H54 (cell line): ENCODE results near the gene MYBPC2.
"Not testable (repeated sequence)": the region's sequence is repeated elsewhere in the genome, so short reads cannot be mapped to it uniquely, and the experiment has no call there.

Experiments
- DNase-seq: peaks from one replicate; pipeline ENCODE4 v3.0.0; 2011; ENCODE audit warnings: low spot score, mixed read lengths; ENCODE audit not compliant: insufficient read length
- FAIRE-seq: peaks from 3 replicates; lab custom pipeline; 2011; peaks lifted over from hg19 to GRCh38; lab: Jason Lieb, UNC
- POLR2A ChIP-seq: IDR thresholded peaks from 2 replicates; pipeline ENCODE4 v1.6.1; 2011; ENCODE audit warnings: low read depth, mild to moderate bottlenecking, low read length

MYBPC2 gene

GRCh38 chr19:50432221-50433028, at the start of gene MYBPC2:
TSS of gene MYBPC2 (plus strand) at chr19:50432892. CDS start at chr19:50432954, 62 bp downstream.
- FAIRE-seq (no peak), DNase-seq (no peak)
- no peak for TF ChIP-seq POLR2A

- DNase-seq (no peak), FAIRE-seq (no peak)
- TF ChIP-seq POLR2A, result no peak
Observed at GRCh38 chr19:50383001-50383851, 49.5 kb upstream of the MYBPC2 start.

GRCh38 chr19:50383852-50384684, 48.6 kb upstream of the MYBPC2 start, which contains the start of gene POLD1:
TSS of gene POLD1 (plus strand) at chr19:50384347. CDS start at chr19:50398852, 14,505 bp downstream.
- peak; percentile 96 for DNase-seq
- peak; percentile 71 for TF ChIP-seq POLR2A
- peak; percentile 78 for FAIRE-seq

GRCh38 chr19:50384685-50385535, 47.8 kb upstream of the MYBPC2 start:
- no peak for DNase-seq
- FAIRE-seq, result no peak
- no peak for TF ChIP-seq POLR2A

GRCh38 chr19:50387176-50387867, 45.4 kb upstream of the MYBPC2 start:
- TF ChIP-seq POLR2A, result no peak
- no peak for DNase-seq
- FAIRE-seq, result no peak

GRCh38 chr19:50387868-50388245, 44.8 kb upstream of the MYBPC2 start:
- TF ChIP-seq POLR2A, result no peak
- DNase-seq (no peak), FAIRE-seq (no peak)

GRCh38 chr19:50390295-50390694, 42.4 kb upstream of the MYBPC2 start:
- FAIRE-seq, DNase-seq: not testable (repeated sequence)

GRCh38 chr19:50390952-50391351, 41.7 kb upstream of the MYBPC2 start:
- FAIRE-seq, result not testable (repeated sequence)

GRCh38 chr19:50392759-50393158, 39.9 kb upstream of the MYBPC2 start:
- no peak for TF ChIP-seq POLR2A
- DNase-seq (no peak), FAIRE-seq (no peak)

More at GRCh38 chr19:50390952-50391351, 41.7 kb upstream of the MYBPC2 start:
- not testable (repeated sequence) for DNase-seq

GRCh38 chr19:50393589-50393988, 39.1 kb upstream of the MYBPC2 start:
- FAIRE-seq (no peak), DNase-seq (no peak)

GRCh38 chr19:50394017-50394416, 38.7 kb upstream of the MYBPC2 start:
- DNase-seq, result no peak
- TF ChIP-seq POLR2A, result no peak
- FAIRE-seq, result no peak

More at GRCh38 chr19:50393589-50393988, 39.1 kb upstream of the MYBPC2 start:
- TF ChIP-seq POLR2A, result no peak

GRCh38 chr19:50398675-50399367, 33.9 kb upstream of the MYBPC2 start:
- FAIRE-seq (no peak), DNase-seq (no peak)
- TF ChIP-seq POLR2A, result no peak
